A549 (cell line): ENCODE results near the gene NXT1. TPM values are rescaled to one million over a fixed set of nuclear protein-coding genes. Genes with fewer than 3 reads are reported as not detected.

Experiments used
- ATAC-seq, 2 experiments: fragments of 200-7000 bp in 1 of 2; fragments of >200 bp in 1 of 2; cut with Nextera tagmentation in 1 of 2; cut with Tn5 transposase in 1 of 2; 3 replicates each; pipeline versions ENCODE4 v1.8.0 to v1.9.1; 2018 to 2020; ENCODE audit warnings: mild to moderate bottlenecking in 1 of 2, moderate library complexity in 1 of 2
- CTCF ChIA-PET: fragments of 300-600 bp; sonication (Branson Sonifier 250); formaldehyde crosslinking; extraction: SDS; loops from one replicate; lab custom pipeline; 2021; ENCODE audit warnings: antibody characterized with exemption, inconsistent platforms; lab: Yijun Ruan, JAX
- POLR2A ChIA-PET: fragments of 350-600 bp; formaldehyde crosslinking; extraction: SDS; loops from one replicate; lab custom pipeline; 2021; ENCODE audit warnings: antibody characterized with exemption, inconsistent platforms; lab: Yijun Ruan, JAX
- DNase-seq, 2 experiments: peaks; one replicate each; pipeline versions ENCODE4 v3.0.0 to v3.0.0-alpha.2; 2011 to 2016; ENCODE audit warnings: low read depth in 1 of 2, low spot score in 1 of 2
- FAIRE-seq: peaks from 2 replicates; lab custom pipeline; 2011; peaks lifted over from hg19 to GRCh38; lab: Jason Lieb, UNC
- H3K27ac ChIP-seq, 2 experiments: fragments of >200 bp; sonication (Bioruptor Twin); formaldehyde crosslinking; 3 replicates each; pipeline ENCODE4 v1.5.1; 2016 to 2017
- H3K4me1 ChIP-seq: fragments of >200 bp; sonication (Bioruptor Twin); formaldehyde crosslinking; 3 replicates; pipeline ENCODE4 v1.6.1; 2016
- H3K4me2 ChIP-seq: fragments of >200 bp; sonication (Bioruptor Twin); formaldehyde crosslinking; 3 replicates; pipeline ENCODE4 v1.6.1; 2016
- H3K4me3 ChIP-seq: fragments of >200 bp; sonication (Bioruptor Twin); formaldehyde crosslinking; 3 replicates; pipeline ENCODE4 v1.5.1; 2016
- H3K9me3 ChIP-seq: fragments of >200 bp; sonication (Bioruptor Twin); formaldehyde crosslinking; 3 replicates; pipeline ENCODE4 v1.6.1; 2016
- CBX8 ChIP-seq: fragments of 200-600 bp; sonication (generic); IDR thresholded peaks from 2 replicates; pipeline ENCODE4 v1.6.1; 2016
- CEBPB ChIP-seq, 2 experiments: fragments of >200 bp in 1 of 2; sonication (Bioruptor Twin) in 1 of 2; formaldehyde crosslinking in 1 of 2; IDR thresholded peaks; 2 replicates each; pipeline ENCODE4 v1.6.1; 2012 to 2016
- CHD4 ChIP-seq: fragments of 200-600 bp; sonication (generic); IDR thresholded peaks from 2 replicates; pipeline ENCODE4 v1.6.1; 2016; ENCODE audit warnings: antibody characterized with exemption, mild to moderate bottlenecking, borderline replicate concordance
- EHMT2 ChIP-seq: fragments of 200-600 bp; sonication (generic); IDR thresholded peaks from 2 replicates; pipeline ENCODE4 v1.6.1; 2016; ENCODE audit warnings: antibody characterized with exemption, low read depth, mild to moderate bottlenecking, moderate library complexity
- FOXS1 ChIP-seq: fragments of 250-450 bp; sonication (Bioruptor Pico); IDR thresholded peaks from 2 replicates; pipeline ENCODE4 v1.5.0; 2020; ENCODE audit warnings: mild to moderate bottlenecking, moderate library complexity
- HOXB13 ChIP-seq: fragments of 250-450 bp; sonication (Bioruptor Pico); IDR thresholded peaks from 2 replicates; pipeline ENCODE4 v1.5.0; 2020; ENCODE audit warnings: low read depth, mild to moderate bottlenecking, moderate library complexity
- MAFK ChIP-seq: fragments of 450-650 bp; IDR thresholded peaks from 2 replicates; pipeline ENCODE4 v1.6.1; 2014; ENCODE audit not compliant: partially characterized antibody
- RNF2 ChIP-seq: fragments of 200-600 bp; sonication (generic); IDR thresholded peaks from 2 replicates; pipeline ENCODE4 v1.6.1; 2016; ENCODE audit warnings: low read depth, mild to moderate bottlenecking, antibody characterized with exemption, moderate library complexity, borderline replicate concordance
- WGBS: methylation state at CpG from one replicate; pipeline ENCODE4 v1.1.6; 2017; ENCODE audit errors: missing lambda C conversion rate; 5-methylcytosine and 5-hydroxymethylcytosine counted together
- polyA plus RNA-seq, 4 experiments: library from polyadenylated mRNA; depleted of rRNA in 3 of 4; stranded (reverse); fragments of >200 nt; fragmentation: RNase III in 1 of 4; extraction: RNeasy Plus Mini Kit Qiagen cat#74134 plus additional on column Dnase treatment in 1 of 4; gene quantifications; 2 replicates in 3 of 4; 3 replicates in 1 of 4; pipeline ENCODE4 v1.2.3, GENCODE V29; 2011 to 2017
- TF ChIP-seq, protein P1 (sequence below): fragments of 450-650 bp; IDR thresholded peaks from 2 replicates; pipeline ENCODE4 v1.6.1; 2014; ENCODE audit warnings: antibody characterized with exemption
- TF ChIP-seq, protein P2 (sequence below): fragments of >200 bp; sonication (Bioruptor Twin); formaldehyde crosslinking; IDR thresholded peaks from 3 replicates; pipeline ENCODE4 v1.5.1; 2016
- TF ChIP-seq, protein P3 (sequence below): fragments of 200-600 bp; sonication (generic); IDR thresholded peaks from 2 replicates; pipeline ENCODE4 v1.6.1; 2016; ENCODE audit warnings: antibody characterized with exemption, mild to moderate bottlenecking, moderate library complexity
- TF ChIP-seq, protein P4 (sequence below): fragments of 250-450 bp; sonication (Bioruptor Pico); IDR thresholded peaks from 2 replicates; pipeline ENCODE4 v1.5.0; 2020; ENCODE audit warnings: low read depth, mild to moderate bottlenecking, moderate library complexity

Gene NXT1
- polyA plus RNA-seq, 2 of the 4 experiments (the other 2 are of a cell fraction) = 45.1 to 71.8 TPM

DNA sequence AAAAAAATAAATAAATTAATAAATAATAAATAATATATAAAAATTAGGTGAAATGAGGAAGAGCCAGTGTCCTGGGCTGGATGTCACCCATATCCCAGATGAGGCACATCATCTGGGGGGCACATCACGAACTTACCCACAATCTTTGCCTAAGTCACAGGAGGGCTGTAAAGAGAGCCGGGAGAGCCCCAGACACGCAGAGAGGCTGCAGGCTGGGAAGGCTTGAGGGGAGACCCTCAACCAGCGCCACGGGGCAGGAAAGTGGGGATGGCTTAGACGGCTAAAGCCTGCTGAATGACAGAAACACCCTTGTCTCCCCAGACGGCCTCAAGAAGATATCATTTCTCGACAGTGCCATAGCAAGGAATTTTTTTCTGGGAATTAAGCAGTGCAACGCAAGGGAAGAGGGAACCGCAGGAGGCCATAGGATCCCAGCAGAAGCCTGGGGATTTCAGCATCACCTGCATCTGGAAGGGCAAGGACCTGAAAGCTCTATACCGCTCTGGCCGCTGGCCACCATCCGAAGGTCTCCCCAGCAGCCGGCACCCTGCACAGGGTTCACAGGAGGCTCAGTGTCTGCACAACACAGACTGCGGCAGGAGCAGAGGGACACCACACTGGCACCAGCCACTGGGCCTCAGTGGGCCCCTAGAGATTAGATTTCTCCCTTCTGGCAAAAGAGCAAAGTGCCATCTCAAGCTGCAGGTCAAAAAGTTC, 22.8 kb upstream of the NXT1 start:
- ATAC-seq (no peak), FAIRE-seq (no peak), DNase-seq (no peak)
- Histone ChIP-seq H3K4me2 (no peak overlapping the region), H3K27ac (no peak overlapping the region), H3K4me3 (no peak overlapping the region), H3K4me1 (no peaks in the 10 kb centered on the region), H3K9me3 (no peaks in the 10 kb centered on the region)
- 61% methylated on average over 15 of the region's 15 CpGs for WGBS
- ChIA-PET POLR2A (no interaction called here), CTCF (interaction anchor here (1.1 to 8.5 kb wide), 4 partner anchors 11 to 636 kb away, joined by 3 to 76 read pairs (median 8); no protein-coding TSS in a partner anchor)
- TF ChIP-seq MAFK (no peak), RNF2 (no peak), CBX8 (no peak), EHMT2 (no peak), CEBPB (IDR thresholded peaks at IDR 0.05) (no peak), FOXS1 (CRISPR knock-in tag) (no peak), CHD4 (no peak)
- TF ChIP-seq, protein P1, sequence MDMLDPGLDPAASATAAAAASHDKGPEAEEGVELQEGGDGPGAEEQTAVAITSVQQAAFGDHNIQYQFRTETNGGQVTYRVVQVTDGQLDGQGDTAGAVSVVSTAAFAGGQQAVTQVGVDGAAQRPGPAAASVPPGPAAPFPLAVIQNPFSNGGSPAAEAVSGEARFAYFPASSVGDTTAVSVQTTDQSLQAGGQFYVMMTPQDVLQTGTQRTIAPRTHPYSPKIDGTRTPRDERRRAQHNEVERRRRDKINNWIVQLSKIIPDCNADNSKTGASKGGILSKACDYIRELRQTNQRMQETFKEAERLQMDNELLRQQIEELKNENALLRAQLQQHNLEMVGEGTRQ = no peak
- TF ChIP-seq, protein P2, sequence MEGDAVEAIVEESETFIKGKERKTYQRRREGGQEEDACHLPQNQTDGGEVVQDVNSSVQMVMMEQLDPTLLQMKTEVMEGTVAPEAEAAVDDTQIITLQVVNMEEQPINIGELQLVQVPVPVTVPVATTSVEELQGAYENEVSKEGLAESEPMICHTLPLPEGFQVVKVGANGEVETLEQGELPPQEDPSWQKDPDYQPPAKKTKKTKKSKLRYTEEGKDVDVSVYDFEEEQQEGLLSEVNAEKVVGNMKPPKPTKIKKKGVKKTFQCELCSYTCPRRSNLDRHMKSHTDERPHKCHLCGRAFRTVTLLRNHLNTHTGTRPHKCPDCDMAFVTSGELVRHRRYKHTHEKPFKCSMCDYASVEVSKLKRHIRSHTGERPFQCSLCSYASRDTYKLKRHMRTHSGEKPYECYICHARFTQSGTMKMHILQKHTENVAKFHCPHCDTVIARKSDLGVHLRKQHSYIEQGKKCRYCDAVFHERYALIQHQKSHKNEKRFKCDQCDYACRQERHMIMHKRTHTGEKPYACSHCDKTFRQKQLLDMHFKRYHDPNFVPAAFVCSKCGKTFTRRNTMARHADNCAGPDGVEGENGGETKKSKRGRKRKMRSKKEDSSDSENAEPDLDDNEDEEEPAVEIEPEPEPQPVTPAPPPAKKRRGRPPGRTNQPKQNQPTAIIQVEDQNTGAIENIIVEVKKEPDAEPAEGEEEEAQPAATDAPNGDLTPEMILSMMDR = no peak
- TF ChIP-seq, protein P3, sequence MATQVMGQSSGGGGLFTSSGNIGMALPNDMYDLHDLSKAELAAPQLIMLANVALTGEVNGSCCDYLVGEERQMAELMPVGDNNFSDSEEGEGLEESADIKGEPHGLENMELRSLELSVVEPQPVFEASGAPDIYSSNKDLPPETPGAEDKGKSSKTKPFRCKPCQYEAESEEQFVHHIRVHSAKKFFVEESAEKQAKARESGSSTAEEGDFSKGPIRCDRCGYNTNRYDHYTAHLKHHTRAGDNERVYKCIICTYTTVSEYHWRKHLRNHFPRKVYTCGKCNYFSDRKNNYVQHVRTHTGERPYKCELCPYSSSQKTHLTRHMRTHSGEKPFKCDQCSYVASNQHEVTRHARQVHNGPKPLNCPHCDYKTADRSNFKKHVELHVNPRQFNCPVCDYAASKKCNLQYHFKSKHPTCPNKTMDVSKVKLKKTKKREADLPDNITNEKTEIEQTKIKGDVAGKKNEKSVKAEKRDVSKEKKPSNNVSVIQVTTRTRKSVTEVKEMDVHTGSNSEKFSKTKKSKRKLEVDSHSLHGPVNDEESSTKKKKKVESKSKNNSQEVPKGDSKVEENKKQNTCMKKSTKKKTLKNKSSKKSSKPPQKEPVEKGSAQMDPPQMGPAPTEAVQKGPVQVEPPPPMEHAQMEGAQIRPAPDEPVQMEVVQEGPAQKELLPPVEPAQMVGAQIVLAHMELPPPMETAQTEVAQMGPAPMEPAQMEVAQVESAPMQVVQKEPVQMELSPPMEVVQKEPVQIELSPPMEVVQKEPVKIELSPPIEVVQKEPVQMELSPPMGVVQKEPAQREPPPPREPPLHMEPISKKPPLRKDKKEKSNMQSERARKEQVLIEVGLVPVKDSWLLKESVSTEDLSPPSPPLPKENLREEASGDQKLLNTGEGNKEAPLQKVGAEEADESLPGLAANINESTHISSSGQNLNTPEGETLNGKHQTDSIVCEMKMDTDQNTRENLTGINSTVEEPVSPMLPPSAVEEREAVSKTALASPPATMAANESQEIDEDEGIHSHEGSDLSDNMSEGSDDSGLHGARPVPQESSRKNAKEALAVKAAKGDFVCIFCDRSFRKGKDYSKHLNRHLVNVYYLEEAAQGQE = no peak
- TF ChIP-seq, all 56 proteins: peak for 0

DNA sequence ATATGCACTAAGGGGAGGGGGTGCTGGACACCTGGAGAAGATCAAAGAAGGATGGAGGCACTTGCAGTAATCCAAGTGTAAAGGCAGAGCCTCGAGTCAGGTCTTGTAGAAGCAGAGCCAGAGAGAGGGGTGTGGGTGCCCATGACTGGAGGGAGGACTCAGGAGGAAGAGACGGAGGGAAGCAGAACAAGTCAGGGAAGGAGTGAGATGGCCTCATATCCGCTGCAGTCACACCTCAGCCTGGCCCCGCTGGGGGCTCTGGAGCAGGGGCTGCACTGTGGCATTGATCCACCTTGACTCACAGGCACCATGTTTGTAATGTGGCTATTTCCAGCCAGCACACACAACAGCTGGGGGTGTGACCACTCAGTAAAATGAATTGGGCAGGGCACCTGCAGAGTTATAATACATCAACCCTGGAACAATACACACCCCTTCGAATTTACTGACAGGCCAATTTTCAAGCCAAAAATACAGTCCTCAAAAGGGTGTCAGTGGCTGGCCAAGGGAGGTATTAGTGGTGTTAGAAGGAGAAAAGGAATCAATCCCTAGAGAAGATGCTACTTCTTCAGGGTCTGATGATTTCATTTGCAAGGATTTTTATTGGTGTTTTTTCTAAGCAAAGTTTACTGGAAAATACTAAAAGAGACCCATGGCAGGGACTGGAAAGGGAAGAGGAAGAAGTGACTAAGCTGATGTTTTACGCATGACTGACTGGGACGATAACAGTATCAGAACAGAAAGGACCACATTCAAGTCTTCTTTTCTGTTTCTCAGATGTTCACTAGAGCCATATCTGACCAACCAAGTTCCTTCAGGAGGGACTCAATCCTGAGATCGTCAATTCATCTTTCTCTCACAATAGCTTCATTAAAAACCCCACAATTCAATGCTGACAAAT, 18.9 kb upstream of the NXT1 start:
- Histone ChIP-seq H3K4me2 (no peak overlapping the region), H3K4me3 (no peak overlapping the region), H3K9me3 (no peaks in the 10 kb centered on the region), H3K27ac (no peak overlapping the region), H3K4me1 (no peaks in the 10 kb centered on the region)
- ATAC-seq = no peak
- 29% methylated on average over 8 of the region's 8 CpGs for WGBS
- POLR2A ChIA-PET = interaction anchor here (1.5 kb wide), 1 partner anchor 18 kb away, joined by 7 read pairs; the partner anchor contains the start of gene NXT1
- TF ChIP-seq HOXB13 (CRISPR knock-in tag) = no peak
- TF ChIP-seq, protein P4, sequence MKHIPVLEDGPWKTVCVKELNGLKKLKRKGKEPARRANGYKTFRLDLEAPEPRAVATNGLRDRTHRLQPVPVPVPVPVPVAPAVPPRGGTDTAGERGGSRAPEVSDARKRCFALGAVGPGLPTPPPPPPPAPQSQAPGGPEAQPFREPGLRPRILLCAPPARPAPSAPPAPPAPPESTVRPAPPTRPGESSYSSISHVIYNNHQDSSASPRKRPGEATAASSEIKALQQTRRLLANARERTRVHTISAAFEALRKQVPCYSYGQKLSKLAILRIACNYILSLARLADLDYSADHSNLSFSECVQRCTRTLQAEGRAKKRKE = no peak
- no peak for DNase-seq
- no peak for FAIRE-seq
- CTCF ChIA-PET = interaction anchor here (0.7 to 4.3 kb wide), 5 partner anchors 9 to 640 kb away, joined by 3 to 35 read pairs (median 4); no protein-coding TSS in a partner anchor
